Right lobe of liver (tissue), 4 donors: Measurements from ENCODE around the gene MAP7D3.

ENCODE experiments used
- CTCF ChIP-seq, 4 donors: fragments of 200-600 bp in 3 of 4; fragments of 450-650 bp in 1 of 4; IDR thresholded peaks; one replicate each; pipeline versions ENCODE4 v1.5.1 to v1.8.0; 2016 to 2022; ENCODE audit warnings: antibody characterized with exemption in 4 of 4, mild to moderate bottlenecking in 2 of 4
- POLR2A ChIP-seq: fragments of 450-650 bp; IDR thresholded peaks from one replicate; pipeline ENCODE4 v1.6.1; 2017; ENCODE audit warnings: antibody characterized with exemption, mild to moderate bottlenecking
- donor health status: DM: no; HTN: no; CAD: no.
- donor health status: DM: no; HTN: no; CAD: no.
- donor health status: DM: no; HTN: yes; CAD: no.

DNA sequence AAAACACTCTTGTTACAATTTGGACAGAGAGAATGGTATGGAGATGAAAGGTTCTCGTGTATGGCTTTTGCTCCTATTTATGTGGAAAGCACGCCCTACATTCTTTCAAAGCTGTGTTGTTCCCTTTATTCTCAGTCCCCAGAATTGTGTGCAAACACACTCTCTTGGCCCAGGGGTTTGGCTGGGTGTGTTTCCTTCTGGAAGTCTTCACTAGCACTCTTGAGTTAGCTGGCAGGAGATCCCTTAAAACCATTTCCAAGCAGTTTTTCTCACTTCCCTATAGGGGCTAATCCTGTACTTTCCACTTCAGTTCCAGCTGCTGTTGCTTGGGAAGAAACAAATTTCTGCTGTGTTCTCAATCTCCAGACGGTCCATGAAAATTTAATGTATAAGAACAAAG lies 68.8 kb downstream of the MAP7D3 start:
- no peak for TF ChIP-seq CTCF (IDR thresholded peaks at IDR 0.05)
- no peak for TF ChIP-seq POLR2A
